KOPT-K1 (cell line): Measurements from ENCODE around the gene PSIP1.
A peak's percentile ranks its signal among the peaks of the same experiment; 100 is the strongest.

Experiments used
- H3K27ac ChIP-seq: fragments of 200-600 bp; sonication (generic); 2 replicates; pipeline ENCODE4 v1.5.1; 2016; ENCODE audit warnings: antibody characterized with exemption, mild to moderate bottlenecking, low read depth, low read length; ENCODE audit not compliant: poor library complexity, severe bottlenecking
- H3K36me3 ChIP-seq: fragments of 200-600 bp; sonication (generic); 2 replicates; pipeline ENCODE4 v1.5.1; 2017; ENCODE audit warnings: antibody characterized with exemption, mild to moderate bottlenecking, low read length, moderate library complexity; ENCODE audit not compliant: insufficient read depth
- H3K9me3 ChIP-seq: fragments of 200-600 bp; sonication (generic); 2 replicates; pipeline ENCODE4 v1.5.1; 2017; ENCODE audit warnings: antibody characterized with exemption, low read length, mild to moderate bottlenecking; ENCODE audit not compliant: insufficient read depth, poor library complexity, severe bottlenecking

Gene PSIP1

DNA sequence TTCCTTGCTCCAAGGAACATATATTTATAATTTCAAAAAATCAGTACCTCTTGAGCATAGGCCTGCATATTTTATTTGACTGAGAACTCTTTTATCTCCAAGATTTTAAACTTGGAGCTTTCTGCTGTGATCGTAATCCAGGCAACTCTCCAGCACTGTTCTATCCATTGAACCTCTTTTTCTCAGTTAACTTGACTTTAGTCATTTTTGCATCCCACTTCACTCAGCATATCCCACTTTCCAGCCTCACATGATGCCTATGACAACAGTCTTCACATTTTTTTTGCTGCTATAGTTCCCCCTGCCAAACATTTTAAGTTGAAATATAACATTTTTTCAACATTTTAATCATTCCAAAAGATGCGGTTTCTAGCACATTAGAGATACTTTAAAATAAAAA, 9.1 kb upstream of the PSIP1 start:
- H3K27ac ChIP-seq: no peak overlapping the region
- H3K36me3 ChIP-seq: no peaks in the 10 kb centered on the region
- H3K9me3 ChIP-seq: no peaks in the 10 kb centered on the region

GRCh38 chr9:15513335-15513734, 2.6 kb upstream of the PSIP1 start:
- no peak overlapping the region for H3K27ac ChIP-seq
- peaks cover 11% of the 10 kb centered on the region for H3K36me3 ChIP-seq
- H3K9me3 ChIP-seq: no peaks in the 10 kb centered on the region

GRCh38 chr9:15512889-15513288, 2.1 kb upstream of the PSIP1 start:
- no peak overlapping the region for H3K27ac ChIP-seq
- no peaks in the 10 kb centered on the region for H3K9me3 ChIP-seq
- H3K36me3 ChIP-seq: peaks cover 15% of the 10 kb centered on the region

GRCh38 chr9:15512204-15512603, 1.4 kb upstream of the PSIP1 start:
- no peaks in the 10 kb centered on the region for H3K9me3 ChIP-seq
- peaks cover 22% of the 10 kb centered on the region for H3K36me3 ChIP-seq
- H3K27ac ChIP-seq: no peak overlapping the region

DNA sequence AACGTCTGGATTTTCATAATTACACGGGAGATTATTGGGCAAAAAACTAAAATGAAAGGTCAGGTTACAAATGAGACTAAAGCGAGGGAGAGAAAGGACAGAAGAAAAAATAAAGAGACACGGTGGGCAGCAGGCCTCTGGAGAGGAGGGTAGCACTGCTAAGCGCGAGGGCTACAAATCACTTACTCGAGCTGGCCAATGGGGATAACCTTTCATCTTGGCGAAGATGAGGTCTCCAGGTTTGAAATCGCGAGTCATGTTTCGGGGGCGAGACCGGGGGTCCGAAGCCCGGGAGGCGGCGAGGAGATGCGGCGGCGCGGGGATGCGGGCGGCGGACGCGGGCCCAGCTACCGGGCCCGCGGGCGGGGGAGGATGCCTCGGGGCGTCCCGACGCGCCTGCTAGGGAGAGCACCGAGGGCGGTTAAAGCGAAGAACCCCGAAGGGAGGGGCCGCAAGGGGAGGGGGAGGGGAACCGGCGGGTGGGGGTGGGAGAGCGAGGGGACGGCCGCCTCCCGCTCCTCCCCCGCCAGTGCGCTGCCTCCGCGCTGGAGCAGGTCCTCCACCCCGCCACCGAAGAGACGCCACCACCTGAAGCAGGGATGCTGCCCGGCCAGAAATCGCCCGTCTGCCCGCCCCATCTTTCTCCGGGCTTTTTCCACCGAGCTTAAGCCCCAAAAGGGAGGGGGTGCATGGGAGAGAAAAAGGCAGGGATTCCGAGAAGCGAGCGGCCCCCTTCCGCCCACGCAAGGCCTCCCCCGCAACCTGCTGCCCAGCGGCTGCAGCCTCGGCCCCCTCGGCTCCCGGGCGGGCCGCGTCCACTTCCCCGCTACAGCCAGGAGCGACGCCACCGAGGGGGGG, 610 bp downstream of the PSIP1 start:
- H3K36me3 ChIP-seq: peaks cover 43% of the 10 kb centered on the region
- H3K27ac ChIP-seq: peak overlapping the region; percentile 87

DNA sequence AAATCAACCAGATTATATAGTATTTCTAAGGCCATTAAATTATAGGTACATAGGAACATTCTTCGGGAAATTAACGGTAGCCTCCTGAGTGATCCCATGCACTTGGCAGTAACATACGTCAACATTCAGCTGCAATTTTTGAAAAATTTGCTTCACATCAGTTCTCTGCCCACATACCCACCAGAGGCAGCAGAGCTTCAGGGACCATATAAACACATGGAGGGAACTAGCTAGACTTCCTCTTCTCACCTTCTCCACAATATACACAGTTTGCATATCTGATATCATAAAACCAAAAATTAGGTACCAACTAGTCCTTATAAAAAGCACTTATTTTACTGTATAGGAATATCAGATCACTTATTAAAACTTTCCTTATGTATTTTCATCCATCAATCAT, 4.8 kb downstream of the PSIP1 start:
- Histone ChIP-seq H3K9me3 (no peaks in the 10 kb centered on the region), H3K27ac (no peak overlapping the region), H3K36me3 (peaks cover 85% of the 10 kb centered on the region)

More for the DNA sequence above, 610 bp downstream of the PSIP1 start:
- H3K9me3 ChIP-seq: no peaks in the 10 kb centered on the region

DNA sequence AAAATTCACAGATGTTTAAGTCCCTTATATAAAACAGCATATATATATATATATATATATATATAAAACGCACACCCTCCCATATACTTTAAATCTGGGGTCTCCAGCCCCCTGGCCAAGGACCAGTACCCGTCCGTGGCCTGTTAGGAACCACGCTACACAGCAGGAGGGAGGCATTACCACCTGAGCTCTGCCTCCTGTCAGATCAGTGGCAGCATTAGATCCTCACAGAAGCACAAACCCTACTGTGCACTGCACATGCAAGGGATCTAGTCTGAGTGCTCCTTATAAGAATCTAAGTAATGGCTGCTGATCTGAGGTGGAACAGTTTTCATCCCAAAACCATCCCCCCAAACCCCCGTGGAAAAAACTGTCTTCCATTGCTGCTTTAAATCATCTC, 9.0 kb downstream of the PSIP1 start:
- peaks cover 99% of the 10 kb centered on the region for H3K36me3 ChIP-seq
- no peaks in the 10 kb centered on the region for H3K9me3 ChIP-seq
- H3K27ac ChIP-seq: no peak overlapping the region

DNA sequence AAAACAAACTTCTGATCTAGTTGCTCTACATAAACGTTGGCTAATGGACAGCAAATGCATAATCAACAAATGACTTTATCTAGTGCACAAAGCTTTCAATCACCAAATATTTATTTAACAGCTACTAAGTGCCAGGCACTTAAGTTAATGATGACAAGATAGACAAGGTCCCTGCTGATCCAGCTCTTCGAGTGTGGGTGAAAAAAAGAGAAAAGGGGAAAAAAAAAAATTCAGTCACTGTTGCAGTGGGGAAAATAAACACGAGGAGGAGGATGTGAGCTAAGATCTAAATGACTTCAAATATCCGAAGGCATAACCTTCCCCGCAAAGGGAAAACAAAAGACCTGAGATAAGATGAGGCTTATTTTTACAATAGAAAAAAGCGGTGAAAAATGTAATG, 9.6 kb downstream of the PSIP1 start:
- Histone ChIP-seq H3K36me3 (peaks cover 99% of the 10 kb centered on the region), H3K9me3 (no peaks in the 10 kb centered on the region)

GRCh38 chr9:15499139-15499538, 11.6 kb downstream of the PSIP1 start:
- Histone ChIP-seq H3K9me3 (peaks cover 8% of the 10 kb centered on the region), H3K27ac (no peak overlapping the region), H3K36me3 (peaks cover 97% of the 10 kb centered on the region)

More for the DNA sequence above, 9.6 kb downstream of the PSIP1 start:
- no peak overlapping the region for H3K27ac ChIP-seq

DNA sequence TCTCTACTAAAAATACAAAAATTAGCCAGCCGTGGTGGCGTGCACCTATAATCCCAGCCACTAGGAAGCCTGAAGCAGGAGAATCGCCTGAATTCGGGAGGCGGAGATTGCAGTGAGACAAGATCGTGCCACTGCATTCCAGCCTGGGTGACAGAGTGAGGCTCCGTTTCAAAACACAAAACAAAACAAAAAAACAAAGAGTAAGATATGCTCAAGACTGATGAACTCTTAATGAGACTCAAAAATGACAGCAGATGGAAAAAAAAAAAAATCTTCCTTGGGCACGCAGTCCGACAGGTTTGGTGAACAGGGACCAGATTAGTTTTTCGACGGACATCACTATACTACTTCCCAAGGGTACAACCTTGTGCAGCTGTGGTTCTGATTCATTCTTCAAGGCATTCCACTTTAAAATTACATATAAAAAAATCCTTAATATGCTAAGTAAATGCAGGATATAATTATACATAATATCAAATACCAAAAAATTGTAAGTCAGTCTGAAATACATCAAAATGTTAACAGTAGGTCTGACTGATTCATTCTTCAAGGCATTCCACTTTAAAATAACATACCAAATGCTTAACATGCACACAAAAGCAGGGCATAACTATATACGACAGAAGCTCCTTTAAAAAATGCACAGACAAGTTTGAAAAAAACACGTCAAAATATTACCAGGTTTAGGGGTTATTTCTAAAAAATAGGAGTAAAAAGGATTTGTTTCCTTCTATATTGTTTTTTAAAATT, 12.3 kb downstream of the PSIP1 start:
- Histone ChIP-seq H3K27ac (no peak overlapping the region), H3K9me3 (peaks cover 13% of the 10 kb centered on the region), H3K36me3 (peaks cover 97% of the 10 kb centered on the region)

DNA sequence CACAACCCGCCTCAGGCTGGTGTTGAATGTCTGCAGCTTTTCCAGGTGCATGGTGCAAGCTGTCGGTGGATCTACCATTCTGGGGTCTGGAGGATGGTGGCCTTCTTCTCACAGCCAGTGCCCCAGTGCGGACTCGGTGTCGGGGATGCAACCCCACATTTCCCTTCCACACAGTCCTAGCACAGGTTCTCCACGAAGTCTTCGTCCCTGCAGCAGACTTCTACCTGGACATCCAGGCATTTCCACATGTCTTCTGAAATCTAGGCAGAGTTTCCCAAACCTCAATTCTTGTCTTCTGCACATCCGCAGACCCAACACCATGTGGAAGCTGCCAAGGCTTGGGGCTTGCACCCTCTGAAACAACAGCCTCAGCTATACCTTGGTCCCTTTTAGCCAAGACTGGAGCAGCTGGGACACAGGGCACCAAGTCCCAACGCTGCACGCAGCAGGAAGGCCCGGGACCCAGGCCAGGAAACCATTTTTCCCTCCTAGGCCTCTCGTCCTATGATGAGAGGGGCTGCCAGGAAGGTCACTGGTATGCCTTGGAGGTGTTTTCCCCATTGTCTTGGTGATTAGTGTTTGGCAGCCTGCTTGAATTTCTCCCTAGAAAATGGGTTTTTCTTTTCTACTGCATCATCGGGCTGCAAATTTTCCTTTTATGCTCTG, 18.2 kb downstream of the PSIP1 start:
- H3K36me3 ChIP-seq: peaks cover 98% of the 10 kb centered on the region
- H3K27ac ChIP-seq: no peak overlapping the region
- peaks cover 28% of the 10 kb centered on the region for H3K9me3 ChIP-seq

GRCh38 chr9:15491950-15492349, 18.8 kb downstream of the PSIP1 start:
- H3K36me3 ChIP-seq: peaks cover 98% of the 10 kb centered on the region
- no peak overlapping the region for H3K27ac ChIP-seq
- peaks cover 28% of the 10 kb centered on the region for H3K9me3 ChIP-seq

DNA sequence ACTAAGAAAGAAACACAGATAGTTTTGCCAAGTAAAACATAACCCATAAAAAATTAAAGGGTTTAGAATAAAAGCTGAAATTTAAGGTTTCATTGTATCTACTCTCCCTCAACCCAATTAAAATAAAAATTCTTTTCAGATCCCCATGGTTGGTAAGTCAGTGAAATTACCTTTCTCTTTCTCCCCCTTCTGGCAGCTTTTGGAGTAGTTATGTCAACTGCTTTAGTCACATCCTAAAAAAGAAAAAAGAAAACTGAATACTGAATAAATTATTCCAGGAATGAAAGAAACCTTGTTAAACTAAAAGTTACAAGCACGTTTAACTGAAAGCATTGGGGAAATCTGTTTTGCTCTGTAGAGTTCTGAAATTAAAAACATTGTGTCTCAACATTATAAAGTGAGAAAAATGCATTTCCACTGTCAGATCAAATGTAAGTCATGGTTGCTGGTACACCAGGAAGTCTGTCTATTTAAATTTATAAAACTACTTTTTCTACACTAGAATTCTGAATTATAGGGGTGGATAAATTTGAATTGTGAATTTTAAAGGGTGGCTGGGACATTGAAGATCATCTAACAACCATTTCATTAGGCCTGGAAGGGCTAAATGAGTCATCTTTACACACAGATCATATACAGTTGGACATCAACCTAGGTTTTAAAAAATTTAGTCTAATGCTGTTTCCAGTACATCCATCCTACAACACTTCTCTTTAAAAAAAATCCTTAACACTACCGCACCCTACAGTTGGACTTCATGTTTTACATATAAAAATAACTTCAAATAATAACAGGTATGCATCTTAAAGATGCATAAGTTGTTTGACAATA, 24.7 kb downstream of the PSIP1 start:
- H3K9me3 ChIP-seq: no peaks in the 10 kb centered on the region
- H3K36me3 ChIP-seq: peaks cover 98% of the 10 kb centered on the region
- no peak overlapping the region for H3K27ac ChIP-seq

DNA sequence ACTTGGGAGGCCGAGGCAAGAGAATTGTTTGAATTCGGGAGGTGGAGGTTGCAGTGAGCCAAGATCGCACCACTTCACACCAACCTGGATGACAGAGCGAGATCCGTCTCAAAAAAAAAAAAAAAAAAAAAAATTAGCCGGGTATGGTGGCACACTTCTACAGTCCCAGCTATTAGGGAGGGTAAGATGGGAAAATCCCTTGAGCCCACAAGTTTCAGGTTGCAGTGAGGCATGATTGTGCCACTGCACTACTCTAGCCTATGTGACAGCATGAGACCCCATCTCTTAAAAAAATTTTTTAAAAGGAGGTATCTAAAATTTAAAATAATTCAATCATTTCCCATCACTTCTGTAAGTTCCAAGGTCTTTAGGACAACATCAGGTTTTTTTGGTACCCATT, 26.0 kb downstream of the PSIP1 start:
- Histone ChIP-seq H3K27ac (no peak overlapping the region), H3K36me3 (peaks cover 98% of the 10 kb centered on the region), H3K9me3 (no peaks in the 10 kb centered on the region)
